ENCODE results near the gene FUOM. TPM values are rescaled to one million over a fixed set of nuclear protein-coding genes. Genes with fewer than 3 reads are reported as not detected.

The FUOM gene
- total and polyA plus RNA-seq, 10 of the 15 experiments (the other 5 are each of a cell fraction or from before 2014, with no cell fraction given) = 1.8 to 41.7 (median 25.6) TPM

GRCh38 chr10:133405844-133406527 is 48.2 kb upstream of the FUOM start:
- ChIA-PET RAD21 (ENCODE audit: unreplicated experiment) (interaction anchor here (0.7 kb wide), 1 partner anchor 92 kb away, joined by 4 read pairs; no protein-coding TSS in a partner anchor), CTCF (interaction anchor here (1.2 kb wide), 1 partner anchor 76 kb away, joined by 6 read pairs; no protein-coding TSS in a partner anchor), SMC1A (ENCODE audit: uncharacterized antibody, unreplicated experiment) (interaction anchor here (1.4 to 1.9 kb wide), 3 partner anchors 14 to 44 kb away, joined by 3 to 4 read pairs (median 4); no protein-coding TSS in a partner anchor), POLR2A (interaction anchor here (0.7 kb wide), 1 partner anchor 87 kb away, joined by 5 read pairs; no protein-coding TSS in a partner anchor)
- intact Hi-C loops (cut with micrococcal nuclease; ENCODE audit: unreplicated experiment) (loop anchor here (2.0 kb wide), 1 partner anchor 17 kb away; no protein-coding TSS in a partner anchor), in situ Hi-C loops (cut with MboI) (no loop called here)
- Histone ChIP-seq H3K9me3 (replicated peaks; ENCODE audit: control insufficient read depth, insufficient read depth, low read length) (peaks cover 22% of the 10 kb centered on the region), H3K79me2 (ENCODE audit: control insufficient read depth, insufficient read depth, low read length) (peaks cover 12% of the 10 kb centered on the region), H2AFZ (ENCODE audit: control insufficient read depth, low read depth, low read length) (no peak overlapping the region), H3K36me3 (ENCODE audit: control insufficient read depth in 2 of 2, insufficient read depth in 2 of 2, low read length in 1 of 2) (peaks cover 5 to 36% of the 10 kb centered on the region in 2 experiments), H4K20me1 (ENCODE audit: control insufficient read depth, insufficient read depth) (no peaks in the 10 kb centered on the region), H3K27me3 (replicated peaks in 1 of 2; ENCODE audit: control insufficient read depth in 2 of 2, insufficient read depth in 2 of 2, low read length in 1 of 2) (no peaks in the 10 kb centered on the region), H3K9ac (ENCODE audit: control insufficient read depth, insufficient read depth, low read length) (no peak overlapping the region), H3K27ac (ENCODE audit: control insufficient read depth, insufficient read depth) (peak overlapping the region; percentile 64), H3K4me1 (ENCODE audit: control insufficient read depth, insufficient read depth, low read length) (peaks cover 24% of the 10 kb centered on the region), H3K4me3 (0 out of 2 replicates have a peak overlapping the region, but pooled peaks have one; percentile 25), H3K4me2 (ENCODE audit: control insufficient read depth, insufficient read depth) (peak overlapping the region; percentile 75)
- ATAC-seq (peak; percentile 68), DNase-seq (ENCODE audit: low read depth, low spot score) (no peak), FAIRE-seq (peak; percentile 97)
- 3% methylated on average over 8 of the region's 8 CpGs for WGBS (ENCODE audit: insufficient coverage, insufficient replicate concordance, low lambda C conversion rate, missing lambda C conversion rate)
- no TSS peak for BruUV-seq (replicated peaks)
- TF ChIP-seq ATF7 (IDR thresholded peaks at IDR 0.05; ENCODE audit: low read depth) (peak; percentile 19; the same call in 1 of the 2 replicates), ATF2 (IDR thresholded peaks at IDR 0.05; ENCODE audit: low read length) (0 out of 2 replicates have a peak, but pooled peaks have one; percentile 18), FOS (IDR thresholded peaks at IDR 0.05; ENCODE audit: borderline replicate concordance, extremely low read depth, insufficient read length) (no peak), HSF1 (IDR thresholded peaks at IDR 0.05; ENCODE audit: low read depth, low read length) (no peak), BHLHE40 (IDR thresholded peaks at IDR 0.05; ENCODE audit: borderline replicate concordance in 1 of 2, low read depth in 2 of 2, low read length in 1 of 2) (no peak), CBX5 (IDR thresholded peaks at IDR 0.05; ENCODE audit: low read depth) (no peak), NBN (IDR thresholded peaks at IDR 0.05) (0 out of 2 replicates have a peak, but pooled peaks have one; percentile 21), ZZZ3 (IDR thresholded peaks at IDR 0.05; ENCODE audit: control insufficient read depth, insufficient read length, low read depth) (no peak), KDM1A (IDR thresholded peaks at IDR 0.05; ENCODE audit: borderline replicate concordance) (no peak), E2F4 (IDR thresholded peaks at IDR 0.05; ENCODE audit: low read depth, low read length) (no peak), RUNX3 (IDR thresholded peaks at IDR 0.05; ENCODE audit: low read length) (peak; percentile 80), JUNB (IDR thresholded peaks at IDR 0.05) (peak; percentile 62), PML (IDR thresholded peaks at IDR 0.05; ENCODE audit: low read length) (0 out of 2 replicates have a peak, but pooled peaks have one; percentile 42), IKZF2 (IDR thresholded peaks at IDR 0.05) (no peak), REST (IDR thresholded peaks at IDR 0.05; ENCODE audit: low read depth, low read length) (no peak), NFYB (IDR thresholded peaks at IDR 0.05; ENCODE audit: insufficient read depth, low read depth, low read length) (no peak)
